Cardiac muscle cell (in vitro differentiated cells and primary cell): ENCODE measurements around the gene MKX. TPM values are rescaled to one million over a fixed set of nuclear protein-coding genes. Genes with fewer than 3 reads are reported as not detected.

ENCODE experiments used
- DNase-seq, 2 donors: peaks; one replicate each; pipeline versions ENCODE4 v3.0.0 to v3.0.0-alpha.2; 2010 to 2017; ENCODE audit warnings: low read depth in 1 of 2, low spot score in 1 of 2
- H3K27ac ChIP-seq: fragments of 200-600 bp; sonication (generic); 2 replicates; pipeline ENCODE4 v1.5.1; 2016
- H3K27me3 ChIP-seq: fragments of 200-600 bp; sonication (generic); 2 replicates; pipeline ENCODE4 v1.6.0; 2016; ENCODE audit warnings: control low read depth
- H3K36me3 ChIP-seq: fragments of 200-600 bp; sonication (generic); 2 replicates; pipeline ENCODE4 v1.5.1; 2016; ENCODE audit warnings: control low read depth
- H3K4me1 ChIP-seq: fragments of 200-600 bp; sonication (generic); 2 replicates; pipeline ENCODE4 v1.8.1; 2017; ENCODE audit warnings: low read depth, mild to moderate bottlenecking, mixed run types
- H3K4me3 ChIP-seq: fragments of 200-600 bp; sonication (generic); 2 replicates; pipeline ENCODE4 v1.5.1; 2016; ENCODE audit warnings: mild to moderate bottlenecking
- H3K9me3 ChIP-seq: fragments of 200-600 bp; sonication (generic); 2 replicates; pipeline ENCODE4 v1.5.1; 2017; ENCODE audit warnings: low read depth, mild to moderate bottlenecking, control low read depth
- polyA plus RNA-seq: library from polyadenylated mRNA; unstranded; fragments of >200 nt; fragmentation: Nextera tagmentation; extraction: Ambion mirVana; gene quantifications from 2 replicates; pipeline ENCODE4 v1.2.1, GENCODE V29; 2016
- total RNA-seq: library from RNA; depleted of rRNA; stranded (reverse); fragments of >200 nt; gene quantifications from 2 replicates; pipeline ENCODE4 v1.2.3, GENCODE V29; 2016
- TF ChIP-seq, protein P1 (sequence below): IDR thresholded peaks from 2 replicates; pipeline ENCODE4 v1.5.1; 2012; ENCODE audit warnings: low read depth, mild to moderate bottlenecking, low read length

Gene MKX
- total and polyA plus RNA-seq, 2 experiments from 2014 or later: 0.39 TPM; not detected in 1

DNA sequence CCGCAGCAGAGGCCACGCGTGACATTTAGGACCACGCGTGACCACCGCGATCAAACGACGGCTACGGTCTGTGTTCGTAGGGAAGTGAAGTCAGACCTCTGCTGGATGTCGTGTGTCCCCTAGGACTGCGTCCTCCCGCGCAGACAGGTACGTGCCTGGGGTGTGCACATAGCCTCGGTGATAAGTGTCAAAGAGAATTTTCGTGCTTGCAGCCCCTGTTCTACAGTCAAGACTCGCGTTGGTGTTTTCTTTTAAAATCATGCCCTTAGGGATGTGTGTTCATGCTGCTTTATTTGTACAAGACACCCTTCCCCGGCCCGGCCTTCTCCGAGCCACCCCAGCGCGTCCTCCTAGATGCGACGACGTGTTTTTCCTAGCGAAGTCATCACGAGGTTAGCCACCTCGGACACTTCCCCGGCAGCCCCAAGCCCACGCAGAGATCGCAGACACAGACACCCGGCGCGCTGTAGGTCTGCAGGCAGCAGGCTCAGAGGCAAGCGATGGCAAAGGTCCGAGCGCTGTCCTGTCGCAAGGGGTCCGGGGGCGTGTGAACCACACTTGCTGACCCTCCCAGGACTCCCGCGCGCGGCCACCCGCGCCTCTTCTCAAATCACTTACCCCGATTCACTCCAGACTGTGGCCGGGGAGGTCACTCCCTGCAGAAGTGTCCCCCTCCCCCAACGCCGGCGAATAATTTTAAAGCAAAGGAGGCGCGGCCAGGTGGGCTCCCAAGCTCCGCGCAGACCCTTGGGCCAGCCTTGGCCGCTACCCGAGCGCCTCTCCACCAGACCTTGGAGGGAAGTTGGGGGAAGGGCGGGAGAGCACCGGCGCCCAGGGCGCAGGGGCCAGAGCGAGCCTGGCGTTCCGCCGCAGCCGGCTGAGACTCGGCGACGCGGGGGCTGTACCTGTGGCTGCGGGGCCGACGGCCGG is 552 bp downstream of the MKX start:
- Histone ChIP-seq H3K9me3 (no peaks in the 10 kb centered on the region), H3K27me3 (peaks cover 99% of the 10 kb centered on the region), H3K36me3 (no peaks in the 10 kb centered on the region), H3K27ac (no peak overlapping the region), H3K4me3 (peak overlapping the region; percentile 45), H3K4me1 (peaks cover 6% of the 10 kb centered on the region)
- TF ChIP-seq, protein P1, sequence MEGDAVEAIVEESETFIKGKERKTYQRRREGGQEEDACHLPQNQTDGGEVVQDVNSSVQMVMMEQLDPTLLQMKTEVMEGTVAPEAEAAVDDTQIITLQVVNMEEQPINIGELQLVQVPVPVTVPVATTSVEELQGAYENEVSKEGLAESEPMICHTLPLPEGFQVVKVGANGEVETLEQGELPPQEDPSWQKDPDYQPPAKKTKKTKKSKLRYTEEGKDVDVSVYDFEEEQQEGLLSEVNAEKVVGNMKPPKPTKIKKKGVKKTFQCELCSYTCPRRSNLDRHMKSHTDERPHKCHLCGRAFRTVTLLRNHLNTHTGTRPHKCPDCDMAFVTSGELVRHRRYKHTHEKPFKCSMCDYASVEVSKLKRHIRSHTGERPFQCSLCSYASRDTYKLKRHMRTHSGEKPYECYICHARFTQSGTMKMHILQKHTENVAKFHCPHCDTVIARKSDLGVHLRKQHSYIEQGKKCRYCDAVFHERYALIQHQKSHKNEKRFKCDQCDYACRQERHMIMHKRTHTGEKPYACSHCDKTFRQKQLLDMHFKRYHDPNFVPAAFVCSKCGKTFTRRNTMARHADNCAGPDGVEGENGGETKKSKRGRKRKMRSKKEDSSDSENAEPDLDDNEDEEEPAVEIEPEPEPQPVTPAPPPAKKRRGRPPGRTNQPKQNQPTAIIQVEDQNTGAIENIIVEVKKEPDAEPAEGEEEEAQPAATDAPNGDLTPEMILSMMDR: no peak
- DNase-seq: peak in 1 of 2 donors; percentile 15

DNA sequence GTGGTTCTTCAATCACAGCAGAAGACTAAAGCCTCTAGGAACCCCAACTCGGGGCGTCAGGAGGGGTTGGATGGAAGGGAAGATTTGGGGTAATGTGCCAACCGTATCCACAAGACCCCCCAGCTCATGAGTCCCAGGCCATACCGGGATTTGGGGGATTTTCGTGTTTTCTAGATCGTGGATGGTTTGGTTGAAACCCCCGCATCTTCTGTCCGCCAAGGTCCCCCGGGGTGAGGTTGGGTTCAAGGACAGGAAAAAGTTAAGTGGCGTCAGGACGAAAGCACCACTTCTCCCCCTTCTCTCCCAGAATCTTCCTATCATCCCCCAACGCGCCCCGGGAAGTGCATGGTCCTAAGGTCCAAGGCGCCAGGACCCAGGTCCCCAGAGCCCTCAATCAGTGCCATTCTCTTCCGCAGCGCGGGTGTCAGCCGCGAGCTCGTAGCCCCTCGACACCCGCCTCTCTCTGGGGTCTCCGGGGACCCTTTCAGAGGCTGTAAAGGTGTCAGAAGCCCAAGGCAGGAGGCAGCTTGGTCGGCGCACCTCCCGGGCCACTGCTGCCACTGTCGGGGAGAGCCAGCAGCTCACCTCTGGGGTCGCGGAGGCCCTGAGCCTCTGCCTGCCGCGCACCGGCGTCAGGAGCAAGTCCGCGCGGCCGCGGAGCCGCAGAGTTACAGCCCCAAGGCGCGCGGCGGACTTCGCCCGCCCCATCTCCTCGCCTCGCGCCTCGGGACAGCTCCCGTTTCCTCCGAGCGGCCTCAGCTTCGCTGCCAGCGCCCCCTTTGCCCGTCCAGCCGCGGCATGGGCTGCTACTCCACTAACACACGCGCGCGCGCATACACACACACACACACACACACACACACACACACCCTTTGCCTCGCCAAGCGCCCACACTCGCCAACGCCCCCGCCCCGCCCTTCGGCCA is 1.5 kb downstream of the MKX start:
- no peaks in the 10 kb centered on the region for H3K36me3 ChIP-seq
- DNase-seq: peak; percentile 29 to 77

DNA sequence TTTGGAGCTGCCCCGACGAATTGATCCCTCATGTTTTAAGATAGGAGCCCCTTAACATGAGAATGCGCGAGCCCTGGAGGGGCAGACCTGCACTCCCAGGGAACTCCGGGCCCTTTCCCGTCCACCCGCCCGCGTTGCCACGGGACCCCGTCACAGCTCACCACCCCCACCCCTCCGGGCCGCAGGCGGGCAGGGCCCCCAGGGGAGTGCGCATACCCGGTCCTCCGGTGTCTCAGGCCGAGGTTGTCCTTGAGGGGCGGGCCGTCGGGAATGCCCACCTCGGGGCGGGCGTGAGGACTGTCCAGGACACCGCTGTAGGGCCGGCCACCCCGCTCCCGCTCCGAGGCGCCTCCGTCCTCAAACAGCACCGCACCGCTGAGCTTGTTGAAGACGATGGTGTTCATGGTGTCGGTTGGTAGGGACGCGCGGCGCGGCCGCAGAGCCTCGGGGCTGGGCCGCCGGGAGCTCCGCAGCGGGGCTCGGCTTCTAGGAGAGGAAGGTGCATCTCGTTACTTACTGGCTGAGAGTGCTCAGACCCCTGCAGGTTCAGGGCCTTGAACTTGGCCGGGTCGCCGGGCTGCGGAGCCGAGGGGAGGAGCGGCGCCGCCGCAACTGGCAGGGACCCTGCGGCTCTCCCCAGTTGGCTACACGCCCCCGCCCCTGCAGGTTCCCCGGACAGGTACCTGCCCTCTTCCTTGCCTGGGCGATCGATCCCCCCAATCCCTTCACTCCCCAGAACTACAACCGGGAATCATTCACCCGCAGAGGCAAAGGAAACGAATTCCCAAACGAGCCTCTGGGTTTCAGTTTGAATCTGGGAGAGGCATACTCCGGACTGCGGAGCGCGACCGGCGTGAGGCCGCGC is 2.4 kb downstream of the MKX start:
- DNase-seq: peak; percentile 24 to 54
- Histone ChIP-seq H3K4me1 (peaks cover 6% of the 10 kb centered on the region), H3K4me3 (peak overlapping the region; percentile 45), H3K27me3 (peaks cover 99% of the 10 kb centered on the region), H3K27ac (no peak overlapping the region), H3K36me3 (no peaks in the 10 kb centered on the region), H3K9me3 (no peaks in the 10 kb centered on the region)
- TF ChIP-seq, protein P1: no peak

More for the DNA sequence above, 1.5 kb downstream of the MKX start:
- TF ChIP-seq, protein P1: no peak
- Histone ChIP-seq H3K4me1 (peaks cover 6% of the 10 kb centered on the region), H3K27me3 (peaks cover 99% of the 10 kb centered on the region), H3K9me3 (no peaks in the 10 kb centered on the region), H3K4me3 (peak overlapping the region; percentile 45), H3K27ac (no peak overlapping the region)

DNA sequence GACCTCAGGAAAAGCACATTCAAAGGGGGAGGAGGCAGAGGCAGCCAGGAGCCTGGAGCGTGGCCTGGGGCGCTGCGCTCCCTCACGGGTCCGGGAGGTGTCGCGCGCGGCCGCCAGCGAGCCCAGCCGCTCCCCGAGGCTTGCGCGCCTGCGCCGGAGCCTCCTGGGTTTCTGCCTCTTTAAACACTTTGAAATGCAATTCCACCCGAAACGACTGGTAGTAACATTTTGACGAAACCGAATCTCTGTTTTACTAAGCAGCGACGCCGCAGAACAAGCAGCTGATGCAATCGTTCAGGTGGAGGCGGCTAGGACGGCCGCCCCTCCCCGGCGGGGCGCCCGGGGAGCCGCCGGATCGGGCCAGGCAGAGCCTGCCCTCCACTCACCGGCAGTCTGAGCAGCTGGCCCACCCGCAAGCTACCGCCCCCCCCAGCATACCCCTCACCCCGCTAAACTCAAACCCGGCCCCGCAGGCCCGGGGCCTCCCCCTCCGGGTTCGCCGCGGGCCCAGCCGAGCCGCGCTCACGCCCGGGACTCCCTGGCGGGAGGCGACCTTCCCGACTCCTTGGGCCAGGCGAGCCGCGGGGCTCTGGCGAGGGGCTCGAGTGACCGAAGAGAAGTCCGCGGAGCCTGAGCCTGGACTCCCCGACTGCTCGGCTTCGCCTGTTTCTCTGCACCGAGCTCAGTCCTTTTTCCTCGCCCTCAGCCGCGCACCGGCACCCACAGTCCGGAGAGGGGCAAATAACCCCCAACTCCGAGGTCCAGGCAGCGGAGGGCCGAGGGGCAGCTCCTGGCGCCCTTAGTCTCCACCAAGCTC is 3.2 kb downstream of the MKX start:
- no peaks in the 10 kb centered on the region for H3K36me3 ChIP-seq
- H3K4me3 ChIP-seq: peak overlapping the region; percentile 45
- H3K27ac ChIP-seq: no peak overlapping the region
- TF ChIP-seq, protein P1: peak; percentile 84
- peaks cover 6% of the 10 kb centered on the region for H3K4me1 ChIP-seq
- DNase-seq: peak; percentile 87 to 90
- H3K9me3 ChIP-seq: no peaks in the 10 kb centered on the region
- H3K27me3 ChIP-seq: peaks cover 99% of the 10 kb centered on the region
